IPS-15b (cell line): ENCODE data around the gene LRRC49.
"Not testable (repeated sequence)": the region's sequence is repeated elsewhere in the genome, so short reads cannot be mapped to it uniquely, and the experiment has no call there.

Experiments
- H3K27me3 ChIP-seq: one replicate; pipeline ENCODE4 v1.6.1; 2013; ENCODE audit warnings: low read length; ENCODE audit not compliant: control insufficient read depth, insufficient read depth
- H3K36me3 ChIP-seq: one replicate; pipeline ENCODE4 v1.6.1; 2013; ENCODE audit warnings: low read length; ENCODE audit not compliant: control insufficient read depth, insufficient read depth
- H3K4me1 ChIP-seq: one replicate; pipeline ENCODE4 v1.6.1; 2013; ENCODE audit warnings: mild to moderate bottlenecking, low read length; ENCODE audit not compliant: control insufficient read depth, insufficient read depth
- H3K4me3 ChIP-seq: one replicate; pipeline ENCODE4 v1.5.1; 2013; ENCODE audit warnings: low read depth, low read length
- H3K9ac ChIP-seq: one replicate; pipeline ENCODE4 v1.6.1; 2013; ENCODE audit warnings: low read depth, mild to moderate bottlenecking, low read length
- H3K9me3 ChIP-seq: one replicate; pipeline ENCODE4 v1.6.1; 2013; ENCODE audit warnings: mild to moderate bottlenecking, low read length; ENCODE audit not compliant: control insufficient read depth, insufficient read depth

LRRC49 gene

GRCh38 chr15:70936326-70936725 lies 43.7 kb downstream of the LRRC49 start:
- Histone ChIP-seq H3K36me3 (no peaks in the 10 kb centered on the region), H3K9ac (no peak overlapping the region), H3K4me1 (peaks cover 4% of the 10 kb centered on the region), H3K27me3 (no peaks in the 10 kb centered on the region), H3K9me3 (no peaks in the 10 kb centered on the region), H3K4me3 (no peak overlapping the region)

- H3K9me3 ChIP-seq, H3K9ac ChIP-seq, H3K4me1 ChIP-seq, H3K4me3 ChIP-seq, H3K36me3 ChIP-seq, H3K27me3 ChIP-seq: not testable (repeated sequence)
Observed at GRCh38 chr15:70943285-70943684, 50.7 kb downstream of the LRRC49 start.

- H3K27me3 ChIP-seq: no peaks in the 10 kb centered on the region
- H3K4me3 ChIP-seq: no peak overlapping the region
- H3K9me3 ChIP-seq: no peaks in the 10 kb centered on the region
- no peaks in the 10 kb centered on the region for H3K4me1 ChIP-seq
- H3K36me3 ChIP-seq: no peaks in the 10 kb centered on the region
- no peak overlapping the region for H3K9ac ChIP-seq
Observed at GRCh38 chr15:70947351-70948335, 55.0 kb downstream of the LRRC49 start.

GRCh38 chr15:70950953-70951352 lies 58.3 kb downstream of the LRRC49 start:
- no peak overlapping the region for H3K9ac ChIP-seq
- H3K4me1 ChIP-seq: no peaks in the 10 kb centered on the region

GRCh38 chr15:70954171-70954570 lies 61.5 kb downstream of the LRRC49 start:
- H3K27me3 ChIP-seq: no peaks in the 10 kb centered on the region
- H3K4me1 ChIP-seq: no peaks in the 10 kb centered on the region
- no peaks in the 10 kb centered on the region for H3K36me3 ChIP-seq
- H3K4me3 ChIP-seq: no peak overlapping the region
- no peak overlapping the region for H3K9ac ChIP-seq
- no peaks in the 10 kb centered on the region for H3K9me3 ChIP-seq

More at GRCh38 chr15:70950953-70951352, 58.3 kb downstream of the LRRC49 start:
- H3K36me3 ChIP-seq: no peaks in the 10 kb centered on the region
- H3K4me3 ChIP-seq: no peak overlapping the region
- no peaks in the 10 kb centered on the region for H3K9me3 ChIP-seq
- H3K27me3 ChIP-seq: no peaks in the 10 kb centered on the region

GRCh38 chr15:70954733-70955132 lies 62.1 kb downstream of the LRRC49 start:
- Histone ChIP-seq H3K4me3 (no peak overlapping the region), H3K9me3 (no peaks in the 10 kb centered on the region), H3K4me1 (no peaks in the 10 kb centered on the region)

GRCh38 chr15:70955151-70955550 lies 62.5 kb downstream of the LRRC49 start:
- Histone ChIP-seq H3K27me3 (no peaks in the 10 kb centered on the region), H3K36me3 (no peaks in the 10 kb centered on the region), H3K9ac (no peak overlapping the region), H3K4me1 (no peaks in the 10 kb centered on the region), H3K4me3 (no peak overlapping the region), H3K9me3 (no peaks in the 10 kb centered on the region)

More at GRCh38 chr15:70954733-70955132, 62.1 kb downstream of the LRRC49 start:
- Histone ChIP-seq H3K36me3 (no peaks in the 10 kb centered on the region), H3K9ac (no peak overlapping the region), H3K27me3 (no peaks in the 10 kb centered on the region)

GRCh38 chr15:70956201-70956995 lies 63.8 kb downstream of the LRRC49 start:
- Histone ChIP-seq H3K27me3 (no peaks in the 10 kb centered on the region), H3K36me3 (no peaks in the 10 kb centered on the region), H3K9me3 (no peaks in the 10 kb centered on the region), H3K9ac (no peak overlapping the region), H3K4me1 (no peaks in the 10 kb centered on the region), H3K4me3 (no peak overlapping the region)

GRCh38 chr15:70962084-70962483 lies 69.5 kb downstream of the LRRC49 start:
- Histone ChIP-seq H3K4me3 (no peak overlapping the region), H3K36me3 (no peaks in the 10 kb centered on the region), H3K4me1 (no peaks in the 10 kb centered on the region), H3K9ac (no peak overlapping the region), H3K27me3 (no peaks in the 10 kb centered on the region), H3K9me3 (no peaks in the 10 kb centered on the region)

- no peaks in the 10 kb centered on the region for H3K9me3 ChIP-seq
- H3K36me3 ChIP-seq: no peaks in the 10 kb centered on the region
- H3K4me3 ChIP-seq: no peak overlapping the region
- no peaks in the 10 kb centered on the region for H3K4me1 ChIP-seq
- H3K27me3 ChIP-seq: no peaks in the 10 kb centered on the region
- H3K9ac ChIP-seq: no peak overlapping the region
Observed at GRCh38 chr15:70963199-70963598, 70.6 kb downstream of the LRRC49 start.

GRCh38 chr15:70964058-70964457 lies 71.4 kb downstream of the LRRC49 start:
- Histone ChIP-seq H3K9me3 (no peaks in the 10 kb centered on the region), H3K4me3 (no peak overlapping the region), H3K27me3 (no peaks in the 10 kb centered on the region), H3K9ac (no peak overlapping the region), H3K4me1 (no peaks in the 10 kb centered on the region), H3K36me3 (no peaks in the 10 kb centered on the region)
